VCaP (cell line): ENCODE measurements around the gene CHIC2.

Source experiments
- H3K27ac ChIP-seq: fragments of 450-650 bp; 2 replicates; pipeline ENCODE4 v1.5.1; 2017
- CTCF ChIP-seq: fragments of 450-650 bp; conservative IDR thresholded peaks from 2 replicates; pipeline ENCODE4 v1.5.1; 2017; ENCODE audit warnings: mild to moderate bottlenecking, moderate library complexity

CHIC2 gene

DNA sequence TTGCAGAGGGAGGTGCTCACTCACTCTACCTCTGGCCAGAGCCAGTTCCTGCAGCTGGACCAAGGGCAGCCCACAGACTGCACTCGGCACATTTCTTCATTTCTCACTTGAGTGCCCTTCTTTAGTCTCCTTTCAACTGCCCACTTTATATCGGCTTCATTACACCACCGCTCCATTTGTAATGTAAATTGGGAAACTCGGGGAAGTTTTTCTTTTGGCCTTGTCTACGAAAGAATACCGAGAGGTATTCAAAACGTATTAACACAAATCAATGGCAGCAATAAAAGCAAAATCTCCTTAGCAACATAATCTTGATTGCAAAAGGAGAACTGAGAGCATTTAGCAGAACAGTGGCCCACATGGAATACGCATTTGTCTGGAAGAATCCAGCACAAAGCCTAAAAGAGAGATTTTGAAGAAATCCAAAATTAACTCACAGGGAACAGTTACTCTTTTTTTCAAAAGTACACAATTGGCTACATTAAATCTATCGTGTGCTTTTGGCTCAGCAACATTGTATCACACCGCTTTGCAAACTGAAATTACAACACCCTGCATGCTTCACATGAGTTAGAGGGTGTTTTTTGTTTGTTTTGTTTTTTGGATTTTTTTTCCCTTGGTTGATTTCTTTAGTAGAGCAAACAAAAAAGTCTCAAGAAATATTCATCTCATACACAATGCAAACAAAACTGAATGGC lies 62.6 kb downstream of the CHIC2 start:
- TF ChIP-seq CTCF = no peak
- peak overlapping the region; percentile 37 for H3K27ac ChIP-seq

GRCh38 chr4:53997898-53998297 lies 66.5 kb downstream of the CHIC2 start:
- H3K27ac ChIP-seq = peak overlapping the region; percentile 21
- no peak for TF ChIP-seq CTCF

- no peak overlapping the region for H3K27ac ChIP-seq
- no peak for TF ChIP-seq CTCF
Observed at GRCh38 chr4:53994382-53995102, 69.9 kb downstream of the CHIC2 start.

GRCh38 chr4:53992785-53993184 lies 71.6 kb downstream of the CHIC2 start:
- no peak overlapping the region for H3K27ac ChIP-seq
- TF ChIP-seq CTCF = no peak

- H3K27ac ChIP-seq = no peak overlapping the region
Observed at GRCh38 chr4:53991821-53992220, 72.6 kb downstream of the CHIC2 start.

GRCh38 chr4:53990641-53991040 lies 73.8 kb downstream of the CHIC2 start:
- TF ChIP-seq CTCF = no peak
- no peak overlapping the region for H3K27ac ChIP-seq

More at GRCh38 chr4:53991821-53992220, 72.6 kb downstream of the CHIC2 start:
- no peak for TF ChIP-seq CTCF

DNA sequence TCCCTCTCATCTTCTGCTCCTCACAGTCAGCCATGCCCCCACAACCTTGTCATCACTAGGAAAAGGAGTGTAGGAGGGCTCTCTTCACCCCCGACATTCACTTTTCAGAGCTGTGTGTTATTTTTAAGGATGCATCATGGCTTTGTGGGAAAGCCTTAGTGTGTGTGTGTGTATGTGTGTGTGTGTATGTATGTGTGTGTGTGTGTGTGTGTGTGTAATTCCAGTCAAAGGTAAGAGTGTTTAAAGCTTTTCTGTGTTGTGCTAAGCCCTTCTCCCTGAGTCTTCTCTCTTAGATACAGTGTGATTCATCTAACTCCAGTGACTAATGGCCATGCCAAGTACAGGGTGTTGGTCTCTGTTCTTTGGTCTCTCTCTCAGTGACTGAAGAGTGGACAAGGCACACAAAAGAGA lies 76.6 kb downstream of the CHIC2 start:
- no peak for TF ChIP-seq CTCF
- no peak overlapping the region for H3K27ac ChIP-seq
